Testis (tissue), 2 donors: ENCODE measurements around the gene MAN1A1.

Experiments
- CTCF ChIP-seq, 3 experiments: fragments of 450-650 bp in 2 of 3; fragments of 200-600 bp in 1 of 3; sonication (generic) in 1 of 3; IDR thresholded peaks; one replicate each; pipeline ENCODE4 v1.5.1; 2016 to 2019; ENCODE audit warnings: antibody characterized with exemption in 3 of 3, mild to moderate bottlenecking in 2 of 3, moderate library complexity in 1 of 3
- POLR2A ChIP-seq: fragments of 450-650 bp; IDR thresholded peaks from one replicate; pipeline ENCODE4 v1.6.1; 2017; ENCODE audit warnings: antibody characterized with exemption, mild to moderate bottlenecking, moderate library complexity

- TF ChIP-seq CTCF (IDR thresholded peaks at IDR 0.05), result no peak
- no peak for TF ChIP-seq POLR2A
These were observed 119.4 kb downstream of the MAN1A1 start for GRCh38 chr6:119230160-119230559.
